Stomach (tissue), 9 donors: ENCODE results near the gene AMOTL2. TPM values are rescaled to one million over a fixed set of nuclear protein-coding genes. Genes with fewer than 3 reads are reported as not detected.
A peak's percentile ranks its signal among the peaks of the same experiment; 100 is the strongest.

ENCODE experiments used
- DNase-seq, 2 donors: peaks; one replicate each; pipeline versions ENCODE4 v3.0.0 to v3.0.0-alpha.2; 2013 to 2019
- H3K27ac ChIP-seq, 5 donors: fragments of 200-600 bp in 4 of 5; sonication (generic) in 4 of 5; one replicate each; pipeline ENCODE4 v1.5.1; 2013 to 2019; ENCODE audit warnings: mild to moderate bottlenecking in 1 of 5, moderate library complexity in 1 of 5
- H3K27me3 ChIP-seq, 3 donors: fragments of 200-600 bp; sonication (generic); one replicate each; pipeline ENCODE4 v1.5.1; 2017 to 2019; ENCODE audit warnings: mixed run types in 1 of 3
- H3K36me3 ChIP-seq, 4 donors: fragments of 200-600 bp; sonication (generic); 1 replicate in 3 of 4; 2 replicates in 1 of 4; pipeline ENCODE4 v1.5.1; 2016 to 2019
- H3K4me1 ChIP-seq, 4 donors: fragments of 200-600 bp; sonication (generic); one replicate each; pipeline ENCODE4 v1.5.1; 2016 to 2019
- H3K4me3 ChIP-seq, 4 donors: fragments of 200-600 bp; sonication (generic) in 3 of 4; one replicate each; pipeline ENCODE4 v1.5.1; 2016 to 2019; ENCODE audit warnings: mild to moderate bottlenecking in 1 of 4
- H3K9me3 ChIP-seq, 4 donors: fragments of 200-600 bp; sonication (generic); one replicate each; pipeline ENCODE4 v1.5.1; 2016 to 2019
- CTCF ChIP-seq, 7 experiments: fragments of 450-650 bp in 4 of 7; fragments of 200-600 bp in 3 of 7; sonication (generic) in 3 of 7; IDR thresholded peaks; one replicate each; pipeline ENCODE4 v1.5.1; 2016 to 2019; ENCODE audit warnings: antibody characterized with exemption in 7 of 7, control low read depth in 2 of 7, mild to moderate bottlenecking in 1 of 7
- EP300 ChIP-seq: sonication (generic); formaldehyde crosslinking; IDR thresholded peaks from one replicate; pipeline ENCODE4 v1.6.1; 2017; ENCODE audit warnings: antibody characterized with exemption
- POLR2A ChIP-seq, 4 donors: fragments of 450-650 bp; IDR thresholded peaks; one replicate each; pipeline ENCODE4 v1.6.1; 2016; ENCODE audit warnings: antibody characterized with exemption in 4 of 4, control low read depth in 2 of 4, mild to moderate bottlenecking in 1 of 4, moderate library complexity in 1 of 4
- POLR2AphosphoS5 ChIP-seq, 3 donors: sonication (generic); formaldehyde crosslinking; IDR thresholded peaks; one replicate each; pipeline ENCODE4 v1.6.1; 2016; ENCODE audit warnings: antibody characterized with exemption in 3 of 3
- WGBS, 5 donors: extraction: QIAGEN DNeasy Blood & Tissue Kit in 3 of 5; methylation state at CpG; one replicate each; pipeline versions ENCODE4 v1.1.5 to v1.1.7; 2013 to 2018; 5-methylcytosine and 5-hydroxymethylcytosine counted together
- intact Hi-C: fragments of 100-400 bp; cut with DNase I; formaldehyde crosslinking; loops from one replicate; pipeline ENCODE4 v1.15.1; 2023; ENCODE audit warnings: low total_unique reads
- polyA plus RNA-seq, 3 donors: library from polyadenylated mRNA; stranded (reverse); fragments of 200-250 nt; gene quantifications; one replicate each; pipeline ENCODE4 v1.2.3, GENCODE V29; 2013
- total RNA-seq, 5 donors: library from RNA; depleted of rRNA; stranded (reverse); fragments of >200 nt; gene quantifications; one replicate each; pipeline versions ENCODE4 v1.1.0 to v1.2.3, GENCODE V29; 2014 to 2016
- donor health status: healthy with polysubstance abuse.
- donor health status: Bipolar disorder and iron deficiency.
- donor health status: healthy.

Gene AMOTL2
- total and polyA plus RNA-seq, 8 donors: 10.6 to 782 (median 37.0) TPM

GRCh38 chr3:134330883-134331810, 43.1 kb downstream of the AMOTL2 start:
- Histone ChIP-seq H3K4me3 (no peak overlapping the region), H3K9me3 (no peaks in the 10 kb centered on the region), H3K36me3 (no peaks in the 10 kb centered on the region), H3K27ac (peak overlapping the region in 4 of 5 donors; percentile 43 to 76 (median 66)), H3K27me3 (no peaks in the 10 kb centered on the region), H3K4me1 (peaks cover 39 to 79% (median 63%) of the 10 kb centered on the region in 4 donors)
- DNase-seq: peak in 1 of 2 donors; percentile 81
- no peak for TF ChIP-seq EP300
- TF ChIP-seq CTCF (IDR thresholded peaks at IDR 0.05): no peak
- TF ChIP-seq POLR2A (IDR thresholded peaks at IDR 0.05): no peak
- no peak for TF ChIP-seq POLR2AphosphoS5 (IDR thresholded peaks at IDR 0.05)
- intact Hi-C loops: no loop called here
- WGBS, 5 donors: 63 to 75% (median 74%) methylated on average over 6 of the region's 6 CpGs

DNA sequence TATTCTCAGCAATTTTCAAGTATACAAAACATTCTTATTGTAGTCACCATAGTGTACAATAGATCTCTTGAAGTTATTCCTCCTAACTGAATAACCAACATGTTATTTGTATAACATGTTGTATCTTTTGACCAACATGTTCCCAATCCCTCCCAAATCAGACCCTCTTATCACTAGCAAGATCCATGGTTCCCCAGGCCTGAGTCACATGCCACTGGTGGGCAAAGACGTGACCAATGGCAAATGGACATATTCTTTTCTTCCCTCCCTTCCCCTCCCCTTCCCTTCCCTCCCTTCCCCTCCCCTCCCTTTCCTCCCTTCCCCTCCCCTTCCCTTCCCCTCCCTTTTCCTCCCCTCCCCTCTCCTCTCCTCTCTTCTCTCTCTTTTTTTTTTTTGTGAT, 45.4 kb downstream of the AMOTL2 start:
- intact Hi-C loops: no loop called here
- WGBS, 5 donors: 83 to 92% (median 88%) methylated on average over 1 of the region's 1 CpG
- no peaks in the 10 kb centered on the region for H3K9me3 ChIP-seq
- H3K27me3 ChIP-seq: no peaks in the 10 kb centered on the region
- no peak overlapping the region for H3K4me3 ChIP-seq
- no peaks in the 10 kb centered on the region for H3K36me3 ChIP-seq
- no peak for DNase-seq
- TF ChIP-seq POLR2AphosphoS5 (IDR thresholded peaks at IDR 0.05) (no peak), CTCF (IDR thresholded peaks at IDR 0.05) (no peak), POLR2A (IDR thresholded peaks at IDR 0.05) (no peak), EP300 (no peak)
- peak overlapping the region in 2 of 5 donors; percentile 56 to 75 for H3K27ac ChIP-seq
- H3K4me1 ChIP-seq: peaks cover 35 to 73% (median 52%) of the 10 kb centered on the region in 4 donors

- no peak for DNase-seq
- Histone ChIP-seq H3K4me3 (no peak overlapping the region), H3K4me1 (peaks cover 30 to 71% (median 46%) of the 10 kb centered on the region in 4 donors), H3K36me3 (no peaks in the 10 kb centered on the region), H3K27me3 (no peaks in the 10 kb centered on the region), H3K9me3 (no peaks in the 10 kb centered on the region), H3K27ac (peak overlapping the region in 3 of 5 donors; percentile 42 to 75 (median 56))
- no peak for TF ChIP-seq CTCF (IDR thresholded peaks at IDR 0.05)
- TF ChIP-seq POLR2A (IDR thresholded peaks at IDR 0.05): no peak
- TF ChIP-seq EP300: no peak
- no peak for TF ChIP-seq POLR2AphosphoS5 (IDR thresholded peaks at IDR 0.05)
- 69 to 87% (median 81%) methylated on average over 4 to 6 of the region's 6 CpGs for WGBS, 5 donors
- intact Hi-C loops: no loop called here
These were observed 46.1 kb downstream of the AMOTL2 start for GRCh38 chr3:134328147-134328591.

DNA sequence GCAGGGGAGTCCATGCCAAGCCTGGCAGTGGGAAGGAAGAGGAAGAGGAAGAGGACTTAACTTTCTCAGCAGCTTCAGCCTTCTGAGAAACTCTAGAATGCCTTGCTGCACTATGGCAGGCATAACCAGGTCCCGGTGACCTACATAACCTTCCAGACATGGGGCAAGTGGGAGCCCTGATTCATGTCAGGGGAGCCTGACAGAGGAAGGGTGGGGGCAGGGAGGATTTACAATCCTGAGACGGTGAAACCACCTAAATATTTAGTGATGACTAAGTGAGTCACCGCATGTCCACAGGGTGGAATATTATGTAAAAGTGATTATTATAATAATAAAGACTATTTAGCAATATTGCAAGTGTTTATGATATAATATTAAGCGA, 46.7 kb downstream of the AMOTL2 start:
- intact Hi-C loops: no loop called here
- Histone ChIP-seq H3K27ac (peak overlapping the region in 4 of 5 donors; percentile 42 to 75 (median 58)), H3K4me1 (peaks cover 30 to 67% (median 44%) of the 10 kb centered on the region in 4 donors), H3K4me3 (no peak overlapping the region), H3K27me3 (no peaks in the 10 kb centered on the region), H3K9me3 (no peaks in the 10 kb centered on the region), H3K36me3 (no peaks in the 10 kb centered on the region)
- 66 to 82% (median 80%) methylated on average over 4 of the region's 4 CpGs for WGBS, 5 donors
- TF ChIP-seq POLR2AphosphoS5 (IDR thresholded peaks at IDR 0.05): no peak
- no peak for TF ChIP-seq CTCF (IDR thresholded peaks at IDR 0.05)
- TF ChIP-seq POLR2A (IDR thresholded peaks at IDR 0.05): no peak
- no peak for TF ChIP-seq EP300
- DNase-seq: no peak
